Measurements from ENCODE around the gene ARHGAP29. TPM values are rescaled to one million over a fixed set of nuclear protein-coding genes. Genes with fewer than 3 reads are reported as not detected.

Gene ARHGAP29
- total RNA-seq, 1 experiment from 2014 or later: 1.8 TPM

DNA sequence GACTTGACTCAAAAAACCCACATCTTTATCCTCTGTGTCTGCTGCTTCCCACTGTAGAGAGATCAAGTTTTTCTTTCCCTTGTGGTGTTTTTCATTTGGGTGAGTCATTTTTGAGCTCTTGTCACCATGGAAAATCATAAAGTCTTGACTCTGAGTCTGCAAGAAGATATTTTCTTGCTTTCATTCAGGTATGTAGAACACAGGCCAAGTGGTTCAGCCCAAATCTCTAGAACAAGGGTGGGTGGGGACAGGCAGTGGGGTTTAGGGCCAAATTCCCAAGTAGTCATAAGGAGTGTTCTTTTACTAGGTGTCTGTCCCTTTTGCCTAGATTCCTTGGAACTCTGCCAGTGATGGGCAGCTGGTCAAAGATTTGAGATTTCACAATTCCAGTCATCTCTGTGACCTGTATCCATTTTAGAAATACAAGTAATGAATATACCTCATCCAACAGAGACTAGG is 21.5 kb upstream of the ARHGAP29 start:
- Histone ChIP-seq H3K4me3 (ENCODE audit: low read depth, low read length, poor library complexity, severe bottlenecking) (no peak overlapping the region), H3K27ac (ENCODE audit: low read depth, low read length, poor library complexity, severe bottlenecking) (no peak overlapping the region), H3K4me1 (ENCODE audit: insufficient read depth, low read length, poor library complexity, severe bottlenecking) (no peaks in the 10 kb centered on the region), H3K27me3 (replicated peaks; ENCODE audit: insufficient read depth, low read depth, low read length, poor library complexity) (peaks cover 11% of the 10 kb centered on the region), H3K36me3 (ENCODE audit: insufficient read depth, low read length, poor library complexity, severe bottlenecking) (no peaks in the 10 kb centered on the region), H3K9me3 (ENCODE audit: low read depth, low read length, poor library complexity, severe bottlenecking) (no peaks in the 10 kb centered on the region)
- POLR2A ChIA-PET (ENCODE audit: low non-redundant PET): no interaction called here
- CTCF ChIA-PET: no interaction called here
- DNase-seq (ENCODE audit: low spot score): no peak
- no TSS peak for BruUV-seq (replicated peaks)
- intact Hi-C loops (cut with micrococcal nuclease; ENCODE audit: unreplicated experiment): no loop called here
- TF ChIP-seq, protein P1, sequence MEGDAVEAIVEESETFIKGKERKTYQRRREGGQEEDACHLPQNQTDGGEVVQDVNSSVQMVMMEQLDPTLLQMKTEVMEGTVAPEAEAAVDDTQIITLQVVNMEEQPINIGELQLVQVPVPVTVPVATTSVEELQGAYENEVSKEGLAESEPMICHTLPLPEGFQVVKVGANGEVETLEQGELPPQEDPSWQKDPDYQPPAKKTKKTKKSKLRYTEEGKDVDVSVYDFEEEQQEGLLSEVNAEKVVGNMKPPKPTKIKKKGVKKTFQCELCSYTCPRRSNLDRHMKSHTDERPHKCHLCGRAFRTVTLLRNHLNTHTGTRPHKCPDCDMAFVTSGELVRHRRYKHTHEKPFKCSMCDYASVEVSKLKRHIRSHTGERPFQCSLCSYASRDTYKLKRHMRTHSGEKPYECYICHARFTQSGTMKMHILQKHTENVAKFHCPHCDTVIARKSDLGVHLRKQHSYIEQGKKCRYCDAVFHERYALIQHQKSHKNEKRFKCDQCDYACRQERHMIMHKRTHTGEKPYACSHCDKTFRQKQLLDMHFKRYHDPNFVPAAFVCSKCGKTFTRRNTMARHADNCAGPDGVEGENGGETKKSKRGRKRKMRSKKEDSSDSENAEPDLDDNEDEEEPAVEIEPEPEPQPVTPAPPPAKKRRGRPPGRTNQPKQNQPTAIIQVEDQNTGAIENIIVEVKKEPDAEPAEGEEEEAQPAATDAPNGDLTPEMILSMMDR (conservative IDR thresholded peaks at IDR 0.05; ENCODE audit: low read depth, low read length): no peak

DNA sequence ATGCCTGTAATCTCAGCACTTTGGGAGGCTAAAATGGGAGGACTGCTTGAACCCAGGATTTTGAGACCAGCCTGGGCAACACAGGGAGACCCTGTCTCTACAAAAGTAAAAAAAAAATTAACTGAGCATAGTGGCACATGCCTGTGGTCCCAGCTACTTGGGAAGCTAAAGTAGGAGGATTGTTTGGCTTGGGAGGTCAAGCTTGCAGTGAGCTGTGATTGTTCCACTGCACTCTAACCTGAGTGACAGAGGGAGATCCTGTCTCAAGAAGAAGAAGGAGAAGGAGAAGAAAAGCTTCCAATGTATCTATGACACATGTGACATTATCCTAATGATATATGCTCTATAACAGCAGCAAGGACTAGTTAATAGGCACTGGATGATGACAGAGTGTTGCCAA is 20.1 kb upstream of the ARHGAP29 start:
- TF ChIP-seq EZH2 (IDR thresholded peaks at IDR 0.05; ENCODE audit: borderline replicate concordance, low read depth, low read length, poor library complexity, severe bottlenecking): no peak
- TF ChIP-seq, protein P1 (conservative IDR thresholded peaks at IDR 0.05; ENCODE audit: low read depth, low read length): no peak
- no TSS peak for BruUV-seq (replicated peaks)
- CTCF ChIA-PET: no interaction called here
- no peaks in the 10 kb centered on the region for H3K9me3 ChIP-seq (ENCODE audit: low read depth, low read length, poor library complexity, severe bottlenecking)
- DNase-seq (ENCODE audit: low spot score): no peak
- intact Hi-C loops (cut with micrococcal nuclease; ENCODE audit: unreplicated experiment): no loop called here
- POLR2A ChIA-PET (ENCODE audit: low non-redundant PET): no interaction called here
- peaks cover 19% of the 10 kb centered on the region for H3K27me3 ChIP-seq (replicated peaks; ENCODE audit: insufficient read depth, low read depth, low read length, poor library complexity)
- no peak overlapping the region for H3K4me3 ChIP-seq (ENCODE audit: low read depth, low read length, poor library complexity, severe bottlenecking)
- no peak overlapping the region for H3K27ac ChIP-seq (ENCODE audit: low read depth, low read length, poor library complexity, severe bottlenecking)
- H3K4me1 ChIP-seq (ENCODE audit: insufficient read depth, low read length, poor library complexity, severe bottlenecking): no peaks in the 10 kb centered on the region
- H3K36me3 ChIP-seq (ENCODE audit: insufficient read depth, low read length, poor library complexity, severe bottlenecking): no peaks in the 10 kb centered on the region

DNA sequence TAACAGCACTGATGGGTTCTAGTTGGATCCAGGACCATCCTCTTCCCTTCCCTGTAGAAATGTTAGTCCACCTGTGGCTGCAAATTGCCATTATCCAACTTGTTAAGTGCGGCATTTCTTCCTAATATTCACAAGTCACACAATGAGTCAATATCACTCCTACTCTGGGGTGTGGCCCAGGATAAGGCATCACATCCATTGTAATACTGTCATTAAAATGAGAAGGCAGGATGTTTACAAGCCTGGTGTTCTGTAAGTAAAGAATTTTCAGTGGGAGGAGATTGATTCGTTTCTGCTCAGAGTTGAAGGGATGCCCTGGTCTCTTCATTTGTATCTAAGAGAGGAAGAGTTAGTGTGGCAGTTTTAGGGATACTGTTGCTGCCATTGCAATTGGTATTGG is 18.1 kb upstream of the ARHGAP29 start:
- Histone ChIP-seq H3K27ac (ENCODE audit: low read depth, low read length, poor library complexity, severe bottlenecking) (no peak overlapping the region), H3K27me3 (replicated peaks; ENCODE audit: insufficient read depth, low read depth, low read length, poor library complexity) (peaks cover 31% of the 10 kb centered on the region), H3K4me1 (ENCODE audit: insufficient read depth, low read length, poor library complexity, severe bottlenecking) (no peaks in the 10 kb centered on the region), H3K36me3 (ENCODE audit: insufficient read depth, low read length, poor library complexity, severe bottlenecking) (no peaks in the 10 kb centered on the region), H3K9me3 (ENCODE audit: low read depth, low read length, poor library complexity, severe bottlenecking) (no peaks in the 10 kb centered on the region), H3K4me3 (ENCODE audit: low read depth, low read length, poor library complexity, severe bottlenecking) (no peak overlapping the region)
- POLR2A ChIA-PET (ENCODE audit: low non-redundant PET): no interaction called here
- intact Hi-C loops (cut with micrococcal nuclease; ENCODE audit: unreplicated experiment): no loop called here
- no peak for DNase-seq (ENCODE audit: low spot score)
- no TSS peak for BruUV-seq (replicated peaks)
- TF ChIP-seq, protein P1 (conservative IDR thresholded peaks at IDR 0.05; ENCODE audit: low read depth, low read length): no peak
- TF ChIP-seq EZH2 (IDR thresholded peaks at IDR 0.05; ENCODE audit: borderline replicate concordance, low read depth, low read length, poor library complexity, severe bottlenecking): no peak
- CTCF ChIA-PET: no interaction called here

Measured in A673 (cell line).